ENCODE data around the gene DHX16. TPM values are rescaled to one million over a fixed set of nuclear protein-coding genes. Genes with fewer than 3 reads are reported as not detected.

The DHX16 gene
- total and polyA plus RNA-seq, 9 of the 15 experiments (the other 6 are each of a cell fraction or from before 2014, with no cell fraction given): 14.6 to 66.1 (median 47.5) TPM

DNA sequence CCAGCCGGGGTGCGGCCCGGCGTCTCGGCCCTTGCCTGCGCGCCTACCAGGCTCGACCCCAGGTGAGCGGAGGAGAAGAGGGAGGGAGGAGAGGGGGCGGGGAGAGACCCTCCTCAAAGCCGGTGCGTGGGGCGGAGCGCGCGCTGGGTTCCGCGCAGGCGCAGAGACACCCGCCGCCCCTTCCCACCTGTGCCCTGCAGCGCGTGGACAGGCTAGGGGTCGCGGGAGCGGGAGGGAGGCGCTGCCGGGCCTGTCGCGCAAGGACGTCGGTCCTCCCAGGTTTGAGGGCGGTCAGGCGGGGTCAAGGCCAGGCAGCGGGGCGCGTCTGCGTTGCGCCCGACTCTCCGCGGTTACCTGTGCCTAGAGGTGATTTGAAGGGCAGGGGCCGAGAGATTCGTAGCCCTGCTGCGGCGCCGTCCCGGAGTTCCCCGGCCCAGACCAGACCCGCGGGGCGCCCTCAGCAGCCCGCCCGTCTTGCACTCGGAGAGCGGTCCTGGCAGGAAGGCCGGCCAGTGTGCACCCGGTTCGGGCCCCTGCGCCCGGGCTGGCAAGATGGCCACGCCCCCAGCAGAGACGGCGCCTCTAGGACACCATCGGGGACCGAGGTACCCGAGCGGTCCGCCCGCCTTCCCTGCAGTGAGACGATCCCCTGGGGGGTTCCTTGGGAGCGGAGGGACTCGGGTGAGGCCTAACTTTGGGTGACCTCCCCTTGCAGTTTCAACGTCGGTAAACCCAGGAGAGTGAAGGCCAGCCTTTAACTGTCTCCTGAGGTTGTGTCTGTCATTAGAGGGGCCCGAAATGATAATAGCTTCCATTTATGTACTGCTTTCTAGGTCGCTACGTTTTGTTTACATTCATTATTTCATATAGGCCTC, 25.3 kb downstream of the DHX16 start (continued):
- TF ChIP-seq, protein P1, sequence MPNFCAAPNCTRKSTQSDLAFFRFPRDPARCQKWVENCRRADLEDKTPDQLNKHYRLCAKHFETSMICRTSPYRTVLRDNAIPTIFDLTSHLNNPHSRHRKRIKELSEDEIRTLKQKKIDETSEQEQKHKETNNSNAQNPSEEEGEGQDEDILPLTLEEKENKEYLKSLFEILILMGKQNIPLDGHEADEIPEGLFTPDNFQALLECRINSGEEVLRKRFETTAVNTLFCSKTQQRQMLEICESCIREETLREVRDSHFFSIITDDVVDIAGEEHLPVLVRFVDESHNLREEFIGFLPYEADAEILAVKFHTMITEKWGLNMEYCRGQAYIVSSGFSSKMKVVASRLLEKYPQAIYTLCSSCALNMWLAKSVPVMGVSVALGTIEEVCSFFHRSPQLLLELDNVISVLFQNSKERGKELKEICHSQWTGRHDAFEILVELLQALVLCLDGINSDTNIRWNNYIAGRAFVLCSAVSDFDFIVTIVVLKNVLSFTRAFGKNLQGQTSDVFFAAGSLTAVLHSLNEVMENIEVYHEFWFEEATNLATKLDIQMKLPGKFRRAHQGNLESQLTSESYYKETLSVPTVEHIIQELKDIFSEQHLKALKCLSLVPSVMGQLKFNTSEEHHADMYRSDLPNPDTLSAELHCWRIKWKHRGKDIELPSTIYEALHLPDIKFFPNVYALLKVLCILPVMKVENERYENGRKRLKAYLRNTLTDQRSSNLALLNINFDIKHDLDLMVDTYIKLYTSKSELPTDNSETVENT (CRISPR knock-in tag; IDR thresholded peaks at IDR 0.05): peak; percentile 83
- TF ChIP-seq, protein P2, sequence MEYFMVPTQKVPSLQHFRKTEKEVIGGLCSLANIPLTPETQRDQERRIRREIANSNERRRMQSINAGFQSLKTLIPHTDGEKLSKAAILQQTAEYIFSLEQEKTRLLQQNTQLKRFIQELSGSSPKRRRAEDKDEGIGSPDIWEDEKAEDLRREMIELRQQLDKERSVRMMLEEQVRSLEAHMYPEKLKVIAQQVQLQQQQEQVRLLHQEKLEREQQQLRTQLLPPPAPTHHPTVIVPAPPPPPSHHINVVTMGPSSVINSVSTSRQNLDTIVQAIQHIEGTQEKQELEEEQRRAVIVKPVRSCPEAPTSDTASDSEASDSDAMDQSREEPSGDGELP (CRISPR knock-in tag; IDR thresholded peaks at IDR 0.05; ENCODE audit: borderline replicate concordance): peak; percentile 56; the same call in 1 of the 2 replicates
- TF ChIP-seq TEAD4 (IDR thresholded peaks at IDR 0.05; ENCODE audit: low read length): no peak; the same call in 1 of the 2 replicates
- no peak; the same call in 1 of the 2 replicates for TF ChIP-seq TEAD4 (CRISPR knock-in tag; IDR thresholded peaks at IDR 0.05; ENCODE audit: borderline replicate concordance)
- no peak for TF ChIP-seq HDAC3 (IDR thresholded peaks at IDR 0.05; ENCODE audit: borderline replicate concordance, partially characterized antibody)
- TF ChIP-seq JUND (IDR thresholded peaks at IDR 0.05; ENCODE audit: borderline replicate concordance, low read depth, low read length): peak; percentile 13; the same call in 1 of the 2 replicates
- TF ChIP-seq JUND (tag; IDR thresholded peaks at IDR 0.05; ENCODE audit: borderline replicate concordance, low read depth, low read length): 0 out of 3 replicates have a peak, but pooled peaks have one; percentile 34
- peak; percentile 50; the same call in 1 of the 2 replicates for TF ChIP-seq ATF7 (IDR thresholded peaks at IDR 0.05)
- peak; percentile 79 for TF ChIP-seq ZNF263 (CRISPR knock-in tag; IDR thresholded peaks at IDR 0.05; ENCODE audit: borderline replicate concordance)
- TF ChIP-seq, protein P3, sequence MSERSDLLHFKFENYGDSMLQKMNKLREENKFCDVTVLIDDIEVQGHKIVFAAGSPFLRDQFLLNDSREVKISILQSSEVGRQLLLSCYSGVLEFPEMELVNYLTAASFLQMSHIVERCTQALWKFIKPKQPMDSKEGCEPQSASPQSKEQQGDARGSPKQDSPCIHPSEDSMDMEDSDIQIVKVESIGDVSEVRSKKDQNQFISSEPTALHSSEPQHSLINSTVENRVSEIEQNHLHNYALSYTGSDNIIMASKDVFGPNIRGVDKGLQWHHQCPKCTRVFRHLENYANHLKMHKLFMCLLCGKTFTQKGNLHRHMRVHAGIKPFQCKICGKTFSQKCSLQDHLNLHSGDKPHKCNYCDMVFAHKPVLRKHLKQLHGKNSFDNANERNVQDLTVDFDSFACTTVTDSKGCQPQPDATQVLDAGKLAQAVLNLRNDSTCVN (CRISPR knock-in tag; IDR thresholded peaks at IDR 0.05): no peak
- TF ChIP-seq HOXB6 (CRISPR knock-in tag; IDR thresholded peaks at IDR 0.05; ENCODE audit: borderline replicate concordance): no peak
- TF ChIP-seq ZBTB7A (IDR thresholded peaks at IDR 0.05; ENCODE audit: borderline replicate concordance, control insufficient read depth, low read depth, low read length): peak; percentile 97
- peak; percentile 69 for TF ChIP-seq CHD1 (IDR thresholded peaks at IDR 0.05; ENCODE audit: low read length)
- peak; percentile 65; the same call in 1 of the 2 replicates for TF ChIP-seq FOXK1 (CRISPR knock-in tag; IDR thresholded peaks at IDR 0.05; ENCODE audit: borderline replicate concordance)
- TF ChIP-seq ZNF830 (CRISPR knock-in tag; IDR thresholded peaks at IDR 0.05): peak; percentile 85
- TF ChIP-seq SNRNP70 (optimal IDR thresholded peaks at IDR 0.05; ENCODE audit: low read depth, low read length): no peak
- 0 out of 2 replicates have a peak, but pooled peaks have one; percentile 5 for TF ChIP-seq ZNF134 (CRISPR knock-in tag; conservative IDR thresholded peaks at IDR 0.05)
- TF ChIP-seq, protein P4, sequence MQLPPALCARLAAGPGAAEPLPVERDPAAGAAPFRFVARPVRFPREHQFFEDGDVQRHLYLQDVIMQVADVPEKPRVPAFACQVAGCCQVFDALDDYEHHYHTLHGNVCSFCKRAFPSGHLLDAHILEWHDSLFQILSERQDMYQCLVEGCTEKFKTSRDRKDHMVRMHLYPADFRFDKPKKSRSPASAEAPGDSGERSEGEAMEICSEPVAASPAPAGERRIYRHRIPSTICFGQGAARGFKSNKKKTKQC (CRISPR knock-in tag; IDR thresholded peaks at IDR 0.05): peak; percentile 83; the same call in 1 of the 2 replicates
- no peak for TF ChIP-seq EWSR1 (IDR thresholded peaks at IDR 0.05; ENCODE audit: borderline replicate concordance, low read depth, partially characterized antibody)
- TF ChIP-seq CBX1 (IDR thresholded peaks at IDR 0.05; ENCODE audit: low read depth): peak; percentile 55
- TF ChIP-seq HNRNPL (IDR thresholded peaks at IDR 0.05; ENCODE audit: low read depth, low read length): peak; percentile 84; the same call in 1 of the 2 replicates
- TF ChIP-seq U2AF1 (optimal IDR thresholded peaks at IDR 0.05; ENCODE audit: low read depth, low read length): peak; percentile 87

All from K562 (cell line).